Activated CD4-positive, alpha-beta T cell treated with anti-CD3 and anti-CD28 coated beads, Interleukin-2, amount 50 U/mL, for 4 hours (primary cell): ENCODE data around the gene SLC12A3.

ENCODE experiments used
- DNase-seq, 2 experiments: peaks; one replicate each; pipeline ENCODE4 v3.0.0-alpha.2; 2020

The SLC12A3 gene

DNA sequence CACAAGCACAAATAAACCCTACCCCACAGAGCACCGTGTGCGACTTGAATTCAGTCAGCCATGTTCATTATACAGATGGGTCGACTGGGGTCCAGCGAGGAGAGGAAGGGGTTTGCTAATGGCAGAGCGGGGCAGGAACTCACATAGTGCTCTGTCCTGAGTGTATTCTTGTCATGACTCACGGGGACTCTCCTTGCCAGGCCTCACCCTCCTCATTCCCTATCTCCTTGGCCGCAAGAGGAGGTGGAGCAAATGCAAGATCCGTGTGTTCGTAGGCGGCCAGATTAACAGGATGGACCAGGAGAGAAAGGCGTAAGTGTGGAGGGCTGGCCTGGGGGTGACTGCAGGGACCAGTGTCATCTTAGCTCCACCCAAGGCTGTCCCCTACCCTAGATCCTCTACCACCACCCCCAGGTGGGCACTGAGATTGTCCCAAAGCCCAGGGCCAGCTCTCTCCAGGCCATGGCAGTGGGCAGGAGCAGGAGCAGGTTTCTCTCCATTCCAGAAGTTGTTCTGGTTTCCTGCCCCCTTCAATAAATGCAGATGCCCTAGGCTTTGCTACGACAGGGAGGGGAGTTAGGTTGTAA is 29.4 kb downstream of the SLC12A3 start:
- DNase-seq: no peak

- no peak for DNase-seq
Observed at GRCh38 chr16:56895813-56896212, 30.8 kb downstream of the SLC12A3 start.

DNA sequence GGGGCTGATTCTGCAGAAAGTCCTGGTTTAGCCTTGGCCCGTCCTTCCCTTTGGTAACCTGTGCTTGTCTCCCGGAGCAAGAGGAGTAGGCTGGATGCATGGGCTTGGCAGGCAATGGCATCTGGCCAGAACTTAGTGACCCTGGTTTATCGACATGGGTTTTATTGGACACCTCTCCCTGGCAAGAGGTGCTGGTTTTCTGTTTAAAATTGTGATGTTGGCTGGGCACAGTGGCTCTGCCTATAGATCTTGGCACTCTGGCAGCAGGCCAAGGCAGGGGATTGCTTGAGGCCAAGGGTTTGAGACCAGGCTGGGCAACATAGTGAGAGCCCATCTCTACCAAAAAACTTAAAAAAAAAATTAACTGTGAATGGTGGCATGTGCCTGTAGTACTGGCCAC is 31.2 kb downstream of the SLC12A3 start:
- DNase-seq: no peak

- no peak for DNase-seq
Observed at GRCh38 chr16:56897026-56897799, 32.2 kb downstream of the SLC12A3 start.

- DNase-seq: no peak
Observed at GRCh38 chr16:56898847-56899246, 33.8 kb downstream of the SLC12A3 start.

- no peak for DNase-seq
Observed at GRCh38 chr16:56903866-56904265, 38.9 kb downstream of the SLC12A3 start.

- no peak for DNase-seq
Observed at GRCh38 chr16:56907401-56907800, 42.4 kb downstream of the SLC12A3 start.

DNA sequence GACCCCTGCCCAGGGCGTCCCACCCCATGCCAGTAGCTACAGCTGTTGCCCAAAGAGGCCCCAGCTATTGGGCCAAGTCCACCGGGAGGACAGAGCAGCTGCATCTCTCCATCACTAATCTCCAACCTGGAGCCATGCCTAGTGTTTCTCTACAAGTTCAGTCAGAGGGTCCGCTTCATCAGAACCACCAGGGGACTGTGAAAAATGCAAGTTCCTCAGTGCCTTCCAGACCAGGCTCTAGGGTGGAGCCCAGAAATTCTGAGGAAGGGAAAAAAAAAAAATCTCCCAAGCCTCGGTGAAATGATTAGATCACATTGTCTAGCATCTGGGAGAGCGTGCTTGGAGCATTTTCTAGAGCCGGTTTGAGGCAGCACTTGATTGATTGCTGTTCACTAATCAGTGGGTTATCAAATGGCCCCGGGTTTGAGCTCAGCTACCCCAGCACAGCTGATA is 44.5 kb downstream of the SLC12A3 start:
- no peak for DNase-seq

DNA sequence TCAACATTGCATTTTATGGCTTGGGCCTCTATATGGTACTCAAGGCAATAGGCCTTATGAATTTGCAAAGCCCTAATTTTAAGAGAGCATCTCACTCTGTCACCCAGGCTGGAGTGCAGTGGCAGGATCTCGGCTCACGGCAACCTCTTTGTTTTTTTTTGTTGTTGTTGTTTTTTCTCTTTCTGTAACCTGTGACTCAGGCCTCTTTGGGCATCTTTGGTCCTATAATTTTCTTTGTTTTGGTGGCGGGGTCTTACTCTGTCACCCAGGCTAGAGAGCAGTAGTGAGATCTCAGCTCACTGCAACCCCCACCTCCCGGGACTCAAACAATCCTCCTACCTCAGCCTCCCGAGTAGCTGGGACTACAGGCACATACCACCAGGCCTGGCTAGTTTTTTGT is 45.1 kb downstream of the SLC12A3 start:
- DNase-seq: no peak

- DNase-seq: no peak
Observed at GRCh38 chr16:56910654-56911539, 45.9 kb downstream of the SLC12A3 start.

- DNase-seq: no peak
Observed at GRCh38 chr16:56911771-56912571, 47.0 kb downstream of the SLC12A3 start.

DNA sequence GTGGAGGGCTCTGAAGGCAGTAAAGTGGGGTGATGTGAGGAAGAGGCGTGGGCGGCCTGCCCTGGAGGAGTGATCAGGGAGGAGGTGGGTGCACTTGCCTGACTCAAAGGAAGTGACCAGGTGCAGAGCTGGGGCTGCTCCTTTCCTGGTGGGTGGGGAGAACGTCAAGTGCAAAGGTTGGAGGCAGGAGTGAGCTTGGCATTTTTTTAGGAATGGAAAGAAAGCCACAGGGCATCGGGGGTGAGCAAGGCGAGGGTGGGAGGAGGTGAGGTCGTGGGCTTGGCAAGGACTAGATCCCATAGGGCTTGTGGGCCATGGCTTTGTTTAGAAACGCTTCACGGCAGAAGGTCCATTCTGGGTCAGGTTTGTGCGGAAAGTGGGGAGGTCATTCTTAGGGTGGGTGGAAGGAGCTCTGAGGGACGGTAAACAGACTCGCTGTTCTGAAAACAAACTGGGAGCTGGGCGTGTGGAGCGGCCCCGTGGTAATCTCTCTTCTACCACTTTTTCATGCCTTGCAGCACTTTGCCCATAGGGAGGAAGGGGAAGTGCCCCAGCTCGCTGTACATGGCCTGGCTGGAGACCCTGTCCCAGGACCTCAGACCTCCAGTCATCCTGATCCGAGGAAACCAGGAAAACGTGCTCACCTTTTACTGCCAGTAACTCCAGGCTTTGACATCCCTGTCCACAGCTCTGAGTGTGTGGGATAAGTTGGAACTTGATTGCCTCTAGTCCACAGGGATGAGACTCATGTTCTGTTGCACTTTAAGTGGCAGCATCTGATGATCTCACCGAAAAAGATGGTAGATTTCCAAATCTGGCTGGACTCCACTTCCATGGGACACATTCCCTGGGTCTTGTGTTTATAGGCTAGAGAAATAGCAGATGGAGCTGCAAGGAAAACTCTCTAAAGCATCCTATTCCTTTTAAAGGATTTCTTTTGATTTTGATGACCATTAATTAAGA is 48.0 kb downstream of the SLC12A3 start:
- no peak for DNase-seq

- DNase-seq: no peak
Observed at GRCh38 chr16:56914896-56915295, 49.9 kb downstream of the SLC12A3 start.

GRCh38 chr16:56915336-56916119 is 50.5 kb downstream of the SLC12A3 start:
- DNase-seq: no peak

DNA sequence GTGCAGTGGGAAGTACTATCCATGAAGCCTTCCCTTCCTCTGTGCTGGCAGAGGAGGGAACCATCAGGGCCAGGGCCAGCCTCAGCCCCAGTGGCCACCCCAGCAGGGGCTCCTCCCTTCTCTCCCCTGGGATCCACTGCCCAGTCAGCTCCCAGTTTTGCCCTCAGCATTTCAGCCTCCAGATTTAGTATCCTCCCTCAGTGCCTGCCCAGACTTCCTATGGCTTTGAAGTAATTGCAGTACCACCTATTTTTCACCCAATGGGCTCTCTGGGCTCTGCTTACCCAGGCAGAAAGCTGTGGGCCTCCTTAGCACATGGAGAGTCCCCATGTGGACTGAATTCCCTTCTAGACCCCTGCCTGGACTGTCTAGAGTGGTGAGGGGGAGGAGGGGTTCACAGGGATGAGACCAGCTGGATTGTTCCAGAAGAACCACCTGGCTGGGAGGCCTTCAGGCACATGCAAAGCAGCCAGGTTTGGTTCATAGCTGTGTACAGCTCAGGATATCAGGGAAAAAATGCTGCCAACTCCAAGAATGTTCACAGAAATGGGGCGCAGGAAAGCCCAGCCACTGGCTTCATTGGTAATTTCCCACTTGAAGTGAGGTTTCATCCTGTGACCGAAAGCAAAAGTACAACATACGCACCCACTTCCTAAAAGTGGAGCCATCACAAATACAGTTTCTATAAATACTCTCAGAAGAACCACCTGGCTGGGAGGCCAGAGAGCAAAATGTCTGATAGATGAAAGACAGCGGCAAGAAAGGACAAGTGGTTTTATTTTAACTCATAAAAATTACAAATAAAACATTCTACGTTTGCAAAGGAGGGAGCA is 51.8 kb downstream of the SLC12A3 start:
- DNase-seq: no peak

- no peak for DNase-seq
Observed at GRCh38 chr16:56918467-56919012, 53.5 kb downstream of the SLC12A3 start.

- DNase-seq: no peak
Observed at GRCh38 chr16:56919099-56919800, 54.2 kb downstream of the SLC12A3 start.

DNA sequence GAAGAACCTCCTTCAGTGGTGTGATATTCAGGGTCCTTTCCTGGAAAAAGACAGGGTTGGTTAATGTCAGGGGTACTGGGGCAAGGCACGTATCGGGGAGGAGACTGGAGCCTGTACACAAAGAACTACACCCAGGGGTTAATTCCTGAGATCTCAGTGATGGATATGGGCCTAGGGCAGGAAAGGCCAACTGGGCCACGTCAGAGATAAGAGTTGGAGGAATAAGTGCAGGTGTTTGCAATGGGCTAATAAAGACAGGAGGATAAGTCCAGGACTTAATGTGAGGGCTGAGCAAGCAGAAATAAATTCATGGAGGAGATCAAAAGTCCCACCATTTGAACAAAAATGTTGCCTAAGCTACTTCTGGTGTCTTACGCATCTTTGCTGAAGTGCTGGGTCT is 56.6 kb downstream of the SLC12A3 start:
- DNase-seq: no peak
